ENCODE data around the gene RHOU. TPM values are rescaled to one million over a fixed set of nuclear protein-coding genes. Genes with fewer than 3 reads are reported as not detected.

The RHOU gene
- total and polyA plus RNA-seq, 2 donors (not counting 3 experiments of a cell fraction or from before 2014, with no cell fraction given): 0.04 to 0.40 TPM

- no peaks in the 10 kb centered on the region for H3K36me3 ChIP-seq (ENCODE audit: control insufficient read depth in 2 of 2, extremely low read depth in 1 of 2, insufficient read depth in 2 of 2, low read length in 2 of 2)
- no peaks in the 10 kb centered on the region for H3K9me1 ChIP-seq (replicated peaks; ENCODE audit: control insufficient read depth, extremely low read depth, insufficient read depth, low read length)
- dilution Hi-C loops (cut with MboI; ENCODE audit: extremely low pct_ligation_motif_present, low sequenced_read_pairs) (no loop called here), intact Hi-C loops (cut with micrococcal nuclease) (no loop called here)
- no peaks in the 10 kb centered on the region for H3K27me3 ChIP-seq (ENCODE audit: control insufficient read depth in 2 of 2, insufficient read depth in 2 of 2, low read length in 2 of 2)
- no peak overlapping the region for H2AFZ ChIP-seq (ENCODE audit: low read depth, low read length)
- no peaks in the 10 kb centered on the region for H3K79me2 ChIP-seq (ENCODE audit: control insufficient read depth, insufficient read depth, low read length)
- TF ChIP-seq MAX (IDR thresholded peaks at IDR 0.05; ENCODE audit: insufficient read depth, insufficient read length) (no peak), POLR2AphosphoS5 (IDR thresholded peaks at IDR 0.05; ENCODE audit: insufficient read depth, low read depth, low read length) (no peak), EZH2 (IDR thresholded peaks at IDR 0.05; ENCODE audit: borderline replicate concordance, low read depth, low read length, severe bottlenecking) (no peak), FOS (IDR thresholded peaks at IDR 0.05; ENCODE audit: borderline replicate concordance, insufficient read depth, low read length) (no peak), MYC (IDR thresholded peaks at IDR 0.05; ENCODE audit: low read depth, low read length) (no peak), JUN (IDR thresholded peaks at IDR 0.05; ENCODE audit: borderline replicate concordance, insufficient read depth, insufficient read length, low read depth) (no peak), GATA2 (IDR thresholded peaks at IDR 0.05; ENCODE audit: insufficient read depth, insufficient read length, low read depth, low read length) (no peak), CTCF (IDR thresholded peaks at IDR 0.05; ENCODE audit: extremely low read depth in 1 of 2, insufficient read depth in 1 of 2, low read depth in 1 of 2, low read length in 2 of 2) (no peak), POLR2A (IDR thresholded peaks at IDR 0.05; ENCODE audit: low read depth, low read length) (no peak)
- no peak overlapping the region for H3K4me3 ChIP-seq (replicated peaks in 1 of 3; ENCODE audit: insufficient read depth in 1 of 3, low read depth in 1 of 3, low read length in 3 of 3)
- ChIA-PET POLR2A (no interaction called here), CTCF (interaction anchor here (0.6 to 1.2 kb wide), 2 partner anchors 10 to 11 kb away, joined by 3 to 4 read pairs; partner anchors contain the start of gene RHOU)
- FAIRE-seq (no peak), DNase-seq (ENCODE audit: low read depth, low spot score) (no peak)
- no TSS peak for BruUV-seq (replicated peaks)
- H3K4me1 ChIP-seq (ENCODE audit: control insufficient read depth, extremely low read depth, insufficient read depth, low read length): no peaks in the 10 kb centered on the region
- no peaks in the 10 kb centered on the region for H3K9me3 ChIP-seq (replicated peaks; ENCODE audit: control insufficient read depth, insufficient read depth, low read length)
- no peak overlapping the region for H3K4me2 ChIP-seq (ENCODE audit: insufficient read depth, low read length)
- no peak overlapping the region for H3K27ac ChIP-seq (ENCODE audit: insufficient read depth, low read depth, low read length)
- H3K9ac ChIP-seq (replicated peaks; ENCODE audit: extremely low read depth, insufficient read depth, low read length): no peak overlapping the region
- H4K20me1 ChIP-seq (replicated peaks; ENCODE audit: control insufficient read depth, extremely low read depth, insufficient read depth, low read length): no peaks in the 10 kb centered on the region
Observed at GRCh38 chr1:228725178-228725577, 10.1 kb upstream of the RHOU start.

Measured in endothelial cell of umbilical vein (primary cell).